ENCODE measurements around the gene CHST12.

The CHST12 gene

GRCh38 chr7:2403014-2403717 lies at the start of gene CHST12:
Gene CHST12, plus strand, starts transcription at chr7:2403611. Its CDS starts 29,029 bp downstream, at chr7:2432640.
- Histone ChIP-seq H3K4me3 (ENCODE audit: low read length) (peak within 1 kb of the TSS; percentile 75), H3K36me3 (ENCODE audit: control insufficient read depth, low read depth, low read length) (no peaks in the 10 kb centered on the region), H3K27ac (ENCODE audit: low read length) (no peak within 1 kb of the TSS), H3K4me1 (ENCODE audit: control insufficient read depth, low read depth, low read length) (no peaks in the 10 kb centered on the region), H3K9me3 (ENCODE audit: control insufficient read depth, low read depth, low read length) (no peaks in the 10 kb centered on the region), H3K27me3 (ENCODE audit: control insufficient read depth, insufficient read depth, low read length) (no peaks in the 10 kb centered on the region), H3K9ac (ENCODE audit: low read length) (peak within 1 kb of the TSS; percentile 56)

DNA sequence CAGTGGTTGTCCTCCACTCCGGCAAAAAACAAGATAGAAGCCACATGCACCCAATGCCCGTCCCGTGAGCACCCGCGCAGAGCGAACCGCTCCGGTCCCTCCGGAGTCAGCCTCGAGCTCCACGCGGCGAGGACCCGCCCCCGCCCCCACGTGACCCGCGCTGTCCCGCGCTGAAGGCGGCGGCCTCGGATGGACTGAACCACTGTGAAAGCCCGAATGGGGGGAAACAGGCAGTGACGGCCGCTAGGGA lies 49.5 kb upstream of the CHST12 start:
- Histone ChIP-seq H3K27ac (ENCODE audit: low read length) (peak overlapping the region; percentile 91), H3K9me3 (ENCODE audit: control insufficient read depth, low read depth, low read length) (no peaks in the 10 kb centered on the region), H3K36me3 (ENCODE audit: control insufficient read depth, low read depth, low read length) (peaks cover 22% of the 10 kb centered on the region), H3K9ac (ENCODE audit: low read length) (peak overlapping the region; percentile 96), H3K4me3 (ENCODE audit: low read length) (peak overlapping the region; percentile 70), H3K27me3 (ENCODE audit: control insufficient read depth, insufficient read depth, low read length) (no peaks in the 10 kb centered on the region), H3K4me1 (ENCODE audit: control insufficient read depth, low read depth, low read length) (no peaks in the 10 kb centered on the region)

DNA sequence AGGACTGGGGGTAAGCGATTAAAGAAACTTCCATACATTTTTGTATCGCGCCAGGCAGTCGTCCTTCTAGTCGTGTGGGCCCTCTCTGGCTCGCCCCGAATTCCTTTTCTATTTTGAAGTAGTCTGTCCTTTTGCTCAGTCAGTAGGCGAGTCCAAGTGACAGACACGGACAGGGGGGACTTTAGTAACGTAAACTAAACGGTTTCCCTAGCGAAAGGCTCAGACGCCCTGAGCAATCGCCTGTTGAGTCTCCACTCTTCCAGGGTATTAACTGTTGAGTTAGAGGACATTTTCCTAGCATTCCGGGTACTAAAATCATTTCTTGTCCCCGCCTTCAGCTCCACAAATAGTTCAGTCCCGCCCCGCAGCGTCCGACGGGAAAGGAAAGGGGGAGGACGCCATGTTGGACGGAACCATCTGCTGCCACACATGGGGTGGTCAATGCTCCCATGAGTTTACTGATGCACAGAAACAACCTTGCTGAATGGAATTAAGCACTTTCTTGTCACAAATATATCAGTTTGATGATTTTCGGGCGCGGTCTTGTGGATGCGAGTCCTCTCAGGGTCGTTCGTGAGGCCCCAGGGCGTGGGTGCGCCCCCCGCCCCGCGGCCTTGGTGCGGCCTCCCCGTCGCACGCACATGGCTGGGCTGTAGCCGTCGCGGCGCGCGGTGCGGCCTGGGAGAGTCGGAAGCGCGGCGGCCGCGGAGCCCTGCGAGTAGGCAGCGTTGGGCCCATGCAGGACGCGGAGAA lies 49.0 kb upstream of the CHST12 start, which contains the start of gene EIF3B:
Gene EIF3B, plus strand, starts transcription at position 642 of the 753 bp plus-strand sequence. Its CDS starts 95 bp downstream, at position 737.
- no peaks in the 10 kb centered on the region for H3K4me1 ChIP-seq (ENCODE audit: control insufficient read depth, low read depth, low read length)
- H3K36me3 ChIP-seq (ENCODE audit: control insufficient read depth, low read depth, low read length): peaks cover 27% of the 10 kb centered on the region
- H3K9ac ChIP-seq (ENCODE audit: low read length): peak within 1 kb of the TSS; percentile 96
- H3K9me3 ChIP-seq (ENCODE audit: control insufficient read depth, low read depth, low read length): no peaks in the 10 kb centered on the region
- H3K4me3 ChIP-seq (ENCODE audit: low read length): peak within 1 kb of the TSS; percentile 84
- H3K27me3 ChIP-seq (ENCODE audit: control insufficient read depth, insufficient read depth, low read length): no peaks in the 10 kb centered on the region
- H3K27ac ChIP-seq (ENCODE audit: low read length): peak within 1 kb of the TSS; percentile 91

DNA sequence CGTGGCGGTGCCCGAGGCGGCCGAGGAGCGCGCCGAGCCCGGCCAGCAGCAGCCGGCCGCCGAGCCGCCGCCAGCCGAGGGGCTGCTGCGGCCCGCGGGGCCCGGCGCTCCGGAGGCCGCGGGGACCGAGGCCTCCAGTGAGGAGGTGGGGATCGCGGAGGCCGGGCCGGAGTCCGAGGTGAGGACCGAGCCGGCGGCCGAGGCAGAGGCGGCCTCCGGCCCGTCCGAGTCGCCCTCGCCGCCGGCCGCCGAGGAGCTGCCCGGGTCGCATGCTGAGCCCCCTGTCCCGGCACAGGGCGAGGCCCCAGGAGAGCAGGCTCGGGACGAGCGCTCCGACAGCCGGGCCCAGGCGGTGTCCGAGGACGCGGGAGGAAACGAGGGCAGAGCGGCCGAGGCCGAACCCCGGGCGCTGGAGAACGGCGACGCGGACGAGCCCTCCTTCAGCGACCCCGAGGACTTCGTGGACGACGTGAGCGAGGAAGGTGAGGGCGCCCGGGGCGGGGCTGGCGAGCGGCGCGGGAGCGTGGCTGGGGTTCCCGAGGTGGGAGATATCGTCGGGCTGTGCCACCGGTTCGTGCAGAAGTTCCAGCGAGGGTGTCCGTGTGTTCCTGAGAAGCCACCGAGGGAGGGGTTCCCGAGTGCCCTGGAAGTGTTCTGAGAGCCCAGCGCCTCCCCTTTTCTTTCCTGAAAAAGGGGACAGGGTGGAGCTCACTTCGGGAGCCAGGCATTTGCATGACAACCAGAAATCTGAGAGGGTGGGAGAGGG lies 48.3 kb upstream of the CHST12 start:
- Histone ChIP-seq H3K9ac (ENCODE audit: low read length) (peak overlapping the region; percentile 96), H3K4me1 (ENCODE audit: control insufficient read depth, low read depth, low read length) (no peaks in the 10 kb centered on the region), H3K27ac (ENCODE audit: low read length) (no peak overlapping the region), H3K9me3 (ENCODE audit: control insufficient read depth, low read depth, low read length) (no peaks in the 10 kb centered on the region), H3K4me3 (ENCODE audit: low read length) (peak overlapping the region; percentile 84), H3K27me3 (ENCODE audit: control insufficient read depth, insufficient read depth, low read length) (no peaks in the 10 kb centered on the region), H3K36me3 (ENCODE audit: control insufficient read depth, low read depth, low read length) (peaks cover 35% of the 10 kb centered on the region)

DNA sequence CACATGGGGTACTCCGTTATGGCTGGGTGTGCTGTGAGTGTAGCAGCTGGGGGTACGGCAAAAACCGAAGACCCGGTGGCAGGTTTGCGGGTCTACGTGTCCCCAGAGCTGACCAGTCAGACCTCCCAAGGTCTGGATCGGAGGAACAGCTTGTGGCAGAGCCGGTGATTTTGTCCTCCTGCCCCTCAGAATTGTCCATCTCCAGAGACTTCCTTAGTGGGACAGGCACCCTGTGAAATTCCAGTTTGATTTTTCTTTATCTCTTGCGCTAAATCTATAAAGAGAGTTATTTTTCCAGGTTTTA lies 47.8 kb upstream of the CHST12 start:
- H3K4me3 ChIP-seq (ENCODE audit: low read length): peak overlapping the region; percentile 84
- peaks cover 40% of the 10 kb centered on the region for H3K36me3 ChIP-seq (ENCODE audit: control insufficient read depth, low read depth, low read length)
- H3K27ac ChIP-seq (ENCODE audit: low read length): no peak overlapping the region
- no peaks in the 10 kb centered on the region for H3K27me3 ChIP-seq (ENCODE audit: control insufficient read depth, insufficient read depth, low read length)
- peak overlapping the region; percentile 93 for H3K9ac ChIP-seq (ENCODE audit: low read length)
- H3K9me3 ChIP-seq (ENCODE audit: control insufficient read depth, low read depth, low read length): no peaks in the 10 kb centered on the region
- H3K4me1 ChIP-seq (ENCODE audit: control insufficient read depth, low read depth, low read length): no peaks in the 10 kb centered on the region

- H3K9ac ChIP-seq (ENCODE audit: low read length): no peak overlapping the region
- H3K27ac ChIP-seq (ENCODE audit: low read length): no peak overlapping the region
- H3K36me3 ChIP-seq (ENCODE audit: control insufficient read depth, low read depth, low read length): peaks cover 50% of the 10 kb centered on the region
- H3K4me1 ChIP-seq (ENCODE audit: control insufficient read depth, low read depth, low read length): no peaks in the 10 kb centered on the region
- no peaks in the 10 kb centered on the region for H3K27me3 ChIP-seq (ENCODE audit: control insufficient read depth, insufficient read depth, low read length)
- H3K9me3 ChIP-seq (ENCODE audit: control insufficient read depth, low read depth, low read length): no peaks in the 10 kb centered on the region
- no peak overlapping the region for H3K4me3 ChIP-seq (ENCODE audit: low read length)
Measured at GRCh38 chr7:2357165-2357564, 46.2 kb upstream of the CHST12 start.

- H3K27ac ChIP-seq (ENCODE audit: low read length): no peak overlapping the region
- peaks cover 54% of the 10 kb centered on the region for H3K36me3 ChIP-seq (ENCODE audit: control insufficient read depth, low read depth, low read length)
- no peak overlapping the region for H3K9ac ChIP-seq (ENCODE audit: low read length)
- H3K27me3 ChIP-seq (ENCODE audit: control insufficient read depth, insufficient read depth, low read length): no peaks in the 10 kb centered on the region
- no peaks in the 10 kb centered on the region for H3K9me3 ChIP-seq (ENCODE audit: control insufficient read depth, low read depth, low read length)
- no peak overlapping the region for H3K4me3 ChIP-seq (ENCODE audit: low read length)
- H3K4me1 ChIP-seq (ENCODE audit: control insufficient read depth, low read depth, low read length): no peaks in the 10 kb centered on the region
Measured at GRCh38 chr7:2357571-2357970, 45.8 kb upstream of the CHST12 start.

DNA sequence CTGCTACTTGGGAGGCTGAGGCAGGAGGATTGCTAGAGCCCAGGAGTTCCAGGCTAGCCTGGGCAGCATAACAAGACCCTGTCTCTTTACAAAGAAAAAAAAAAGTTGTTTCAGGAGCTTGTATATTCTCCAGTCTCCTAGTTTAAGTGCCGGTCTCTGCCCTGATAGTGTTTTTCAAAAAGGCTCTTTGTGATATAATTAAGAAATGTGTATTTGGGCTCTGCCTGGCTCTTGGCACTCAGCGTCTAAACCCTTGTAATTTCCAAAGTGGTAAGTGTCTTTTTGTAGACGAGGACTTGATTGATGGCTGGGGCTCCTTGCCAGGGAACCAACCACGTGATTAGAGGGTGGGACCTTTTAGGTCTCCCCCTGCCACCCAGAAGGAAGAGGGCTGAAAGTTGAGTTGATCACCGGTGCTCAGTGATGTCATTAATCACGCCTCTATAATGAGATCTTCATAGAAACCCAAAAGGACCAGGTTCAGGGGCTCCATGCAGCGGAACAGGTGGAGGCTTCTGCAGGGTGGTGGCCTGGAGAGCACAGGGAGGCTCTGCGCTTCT lies 44.4 kb upstream of the CHST12 start:
- Histone ChIP-seq H3K4me3 (ENCODE audit: low read length) (no peak overlapping the region), H3K4me1 (ENCODE audit: control insufficient read depth, low read depth, low read length) (no peaks in the 10 kb centered on the region), H3K9ac (ENCODE audit: low read length) (no peak overlapping the region), H3K27ac (ENCODE audit: low read length) (no peak overlapping the region), H3K9me3 (ENCODE audit: control insufficient read depth, low read depth, low read length) (no peaks in the 10 kb centered on the region), H3K36me3 (ENCODE audit: control insufficient read depth, low read depth, low read length) (peaks cover 69% of the 10 kb centered on the region), H3K27me3 (ENCODE audit: control insufficient read depth, insufficient read depth, low read length) (no peaks in the 10 kb centered on the region)

DNA sequence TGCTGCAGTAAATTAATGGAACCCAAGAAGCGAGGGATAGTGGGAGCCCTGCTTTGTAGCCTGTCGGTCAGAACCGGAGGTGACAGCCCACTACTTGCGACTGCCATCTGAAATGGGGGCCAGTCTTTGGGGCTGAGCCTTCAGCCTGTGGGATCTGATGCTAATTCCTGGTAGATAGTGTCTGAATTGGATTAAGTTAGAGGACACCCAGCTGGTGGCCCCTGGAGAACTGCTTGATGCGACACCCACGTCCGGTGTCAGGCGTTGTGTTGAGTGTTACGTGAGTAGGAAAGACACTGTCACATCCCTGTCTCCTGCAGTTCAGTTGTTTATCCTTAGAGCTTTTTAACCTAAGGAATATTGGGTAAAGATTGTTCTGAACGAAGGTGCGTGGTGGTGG lies 43.8 kb upstream of the CHST12 start:
- no peaks in the 10 kb centered on the region for H3K9me3 ChIP-seq (ENCODE audit: control insufficient read depth, low read depth, low read length)
- no peak overlapping the region for H3K4me3 ChIP-seq (ENCODE audit: low read length)
- H3K27ac ChIP-seq (ENCODE audit: low read length): no peak overlapping the region
- H3K36me3 ChIP-seq (ENCODE audit: control insufficient read depth, low read depth, low read length): peaks cover 75% of the 10 kb centered on the region
- no peaks in the 10 kb centered on the region for H3K27me3 ChIP-seq (ENCODE audit: control insufficient read depth, insufficient read depth, low read length)
- no peaks in the 10 kb centered on the region for H3K4me1 ChIP-seq (ENCODE audit: control insufficient read depth, low read depth, low read length)
- no peak overlapping the region for H3K9ac ChIP-seq (ENCODE audit: low read length)

DNA sequence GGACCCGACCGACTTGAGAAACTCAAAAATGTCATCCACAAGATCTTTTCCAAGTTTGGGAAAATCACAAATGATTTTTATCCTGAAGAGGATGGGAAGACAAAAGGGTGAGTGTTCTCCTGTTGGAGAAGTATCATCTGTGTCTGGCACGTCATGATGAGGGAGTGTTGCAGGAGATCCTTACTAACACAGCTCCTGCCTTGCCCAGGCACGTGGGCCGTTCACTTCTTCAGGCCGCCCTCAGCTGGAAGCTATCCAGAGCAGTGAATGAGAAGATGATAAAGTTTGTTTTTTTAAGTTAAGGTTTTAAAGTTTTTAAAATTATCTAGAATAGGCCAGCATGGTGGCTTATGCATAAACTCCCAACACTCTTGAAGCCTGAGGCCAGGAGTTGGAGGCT lies 42.6 kb upstream of the CHST12 start:
- no peaks in the 10 kb centered on the region for H3K4me1 ChIP-seq (ENCODE audit: control insufficient read depth, low read depth, low read length)
- no peak overlapping the region for H3K9ac ChIP-seq (ENCODE audit: low read length)
- H3K9me3 ChIP-seq (ENCODE audit: control insufficient read depth, low read depth, low read length): no peaks in the 10 kb centered on the region
- H3K4me3 ChIP-seq (ENCODE audit: low read length): no peak overlapping the region
- H3K36me3 ChIP-seq (ENCODE audit: control insufficient read depth, low read depth, low read length): peaks cover 87% of the 10 kb centered on the region
- H3K27ac ChIP-seq (ENCODE audit: low read length): no peak overlapping the region
- no peaks in the 10 kb centered on the region for H3K27me3 ChIP-seq (ENCODE audit: control insufficient read depth, insufficient read depth, low read length)

- no peak overlapping the region for H3K27ac ChIP-seq (ENCODE audit: low read length)
- no peaks in the 10 kb centered on the region for H3K4me1 ChIP-seq (ENCODE audit: control insufficient read depth, low read depth, low read length)
- peaks cover 94% of the 10 kb centered on the region for H3K36me3 ChIP-seq (ENCODE audit: control insufficient read depth, low read depth, low read length)
- no peaks in the 10 kb centered on the region for H3K9me3 ChIP-seq (ENCODE audit: control insufficient read depth, low read depth, low read length)
- H3K27me3 ChIP-seq (ENCODE audit: control insufficient read depth, insufficient read depth, low read length): no peaks in the 10 kb centered on the region
- H3K4me3 ChIP-seq (ENCODE audit: low read length): no peak overlapping the region
- no peak overlapping the region for H3K9ac ChIP-seq (ENCODE audit: low read length)
Measured at GRCh38 chr7:2362385-2363088, 40.9 kb upstream of the CHST12 start.
